GM21717 (cell line): ENCODE measurements around the gene C11orf65.
"Not testable (repeated sequence)": the region's sequence is repeated elsewhere in the genome, so short reads cannot be mapped to it uniquely, and the experiment has no call there.

Experiments
- ATAC-seq: cut with Tn5 transposase; IDR thresholded peaks from one replicate; pipeline ENCODE4 v1.9.1; 2021; ENCODE audit warnings: mild to moderate bottlenecking, moderate library complexity; ENCODE audit not compliant: unreplicated experiment

C11orf65 gene

DNA sequence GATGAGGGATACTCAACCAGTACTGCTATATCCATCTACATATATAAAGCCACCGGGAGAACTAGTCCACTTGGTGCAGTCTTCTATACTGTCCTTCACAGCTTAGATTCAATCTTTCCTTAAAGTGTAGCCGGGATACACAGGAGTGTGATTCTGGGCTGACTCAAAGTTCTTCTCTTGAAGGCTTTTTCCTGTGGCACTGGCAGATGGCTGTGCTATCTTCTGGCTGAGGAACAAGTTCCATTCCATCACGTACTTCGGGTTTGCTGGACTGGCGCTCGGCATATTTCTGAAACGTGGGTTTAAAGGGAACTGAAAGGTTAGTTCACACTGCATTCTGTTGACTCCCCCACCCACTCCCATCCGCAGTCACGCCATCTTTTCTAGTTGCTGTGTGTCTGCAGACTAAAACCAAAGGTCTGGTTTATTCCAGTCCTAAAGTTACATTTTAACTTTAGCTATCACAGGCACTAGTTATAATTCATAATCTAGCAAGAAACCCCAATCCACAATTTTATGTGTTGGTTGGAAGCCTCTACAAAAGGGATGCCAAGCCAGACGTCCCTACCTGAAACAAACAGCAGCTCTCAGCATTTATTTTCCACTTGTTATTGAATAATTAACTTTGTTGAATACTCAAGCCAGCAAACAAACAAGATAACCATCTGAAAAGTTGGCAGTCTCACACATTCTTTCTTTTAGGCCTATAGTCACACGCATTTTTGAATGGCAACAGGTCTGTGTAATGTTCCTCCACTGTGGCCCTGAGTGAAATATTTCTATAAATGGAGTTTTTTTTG is 7.5 kb upstream of the C11orf65 start:
- no peak for ATAC-seq

DNA sequence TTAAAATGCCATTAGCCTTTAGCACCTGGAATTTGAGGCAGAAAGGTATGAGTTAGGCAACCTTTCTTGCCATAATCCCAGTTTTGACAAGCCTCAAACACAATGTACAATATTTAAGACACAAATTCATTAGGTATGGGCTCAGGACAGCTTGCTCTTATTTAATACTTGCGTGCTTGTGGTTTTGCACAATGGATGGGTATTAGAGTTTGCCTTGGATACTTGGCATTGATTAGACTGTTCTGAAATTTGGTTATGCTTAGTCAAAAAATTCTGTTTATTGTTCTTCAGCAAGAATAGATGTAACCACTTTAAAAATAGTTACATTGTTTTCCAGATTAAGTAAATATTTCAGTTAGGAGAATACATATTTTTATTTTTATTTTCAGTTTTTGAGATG is 5.4 kb upstream of the C11orf65 start:
- ATAC-seq = no peak

DNA sequence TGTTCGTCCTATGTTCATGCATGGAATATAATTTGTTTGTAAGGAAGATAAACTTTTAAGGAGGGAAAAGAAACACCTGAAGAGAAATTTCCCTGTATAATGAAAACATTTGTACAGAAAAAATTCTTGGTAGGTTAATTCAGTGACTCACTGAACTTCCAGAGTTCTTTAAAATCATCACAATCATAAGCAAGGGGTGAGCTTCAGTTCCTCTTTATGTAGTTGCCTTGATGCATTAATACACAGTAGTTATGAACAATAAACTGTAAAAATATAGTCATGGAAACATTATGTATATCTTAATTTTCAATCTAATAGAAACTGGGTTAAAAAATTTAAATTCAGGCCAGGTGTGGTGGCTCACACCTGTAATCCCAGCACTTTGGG is 1.1 kb upstream of the C11orf65 start:
- no peak for ATAC-seq

DNA sequence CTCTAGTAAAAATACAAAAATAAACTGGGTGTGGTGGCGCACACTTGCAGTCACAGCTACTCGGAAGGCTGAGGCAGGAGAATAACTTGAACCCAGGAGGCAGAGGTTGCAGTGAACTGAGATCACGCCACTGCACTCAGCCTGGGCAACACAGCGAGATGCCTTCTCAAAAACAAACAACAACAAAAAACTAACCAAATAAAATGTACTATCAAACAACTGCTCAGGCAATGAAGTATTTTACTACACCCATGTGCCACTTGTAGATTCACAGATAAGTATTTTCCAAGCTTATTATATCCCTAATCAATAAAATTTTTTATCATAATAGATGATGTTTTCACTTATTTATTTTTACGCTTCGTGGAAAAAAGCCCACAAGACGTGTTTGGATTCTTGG is 924 bp downstream of the C11orf65 start:
- ATAC-seq = no peak

DNA sequence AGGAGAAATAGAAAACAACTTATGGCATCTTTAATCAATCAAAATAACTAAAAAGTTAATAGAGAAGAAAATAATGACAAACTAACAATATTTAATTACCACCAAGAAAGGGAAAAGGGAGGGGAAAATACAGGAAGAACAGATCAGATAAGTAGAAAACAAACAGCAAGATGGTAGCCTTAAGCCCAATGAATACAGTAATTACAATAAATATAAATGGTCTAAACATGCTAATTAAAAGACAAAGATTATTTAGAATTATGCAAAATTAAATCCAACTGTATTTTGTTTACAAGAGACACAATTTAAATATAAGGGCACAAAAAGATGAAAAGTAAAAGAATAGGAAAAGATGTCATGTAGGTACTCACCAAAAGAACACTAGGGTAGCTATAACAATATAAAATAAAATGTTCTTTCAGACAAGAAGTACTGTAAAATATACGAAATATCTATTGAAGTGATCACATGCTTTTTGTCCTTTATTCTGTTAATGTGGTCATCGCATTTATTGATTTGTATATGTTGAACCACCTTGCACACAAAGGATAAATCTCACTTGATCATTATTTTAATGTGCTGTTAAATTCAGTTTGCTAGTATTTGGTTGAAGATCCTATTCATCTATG is 14.0 kb downstream of the C11orf65 start:
- no peak for ATAC-seq

DNA sequence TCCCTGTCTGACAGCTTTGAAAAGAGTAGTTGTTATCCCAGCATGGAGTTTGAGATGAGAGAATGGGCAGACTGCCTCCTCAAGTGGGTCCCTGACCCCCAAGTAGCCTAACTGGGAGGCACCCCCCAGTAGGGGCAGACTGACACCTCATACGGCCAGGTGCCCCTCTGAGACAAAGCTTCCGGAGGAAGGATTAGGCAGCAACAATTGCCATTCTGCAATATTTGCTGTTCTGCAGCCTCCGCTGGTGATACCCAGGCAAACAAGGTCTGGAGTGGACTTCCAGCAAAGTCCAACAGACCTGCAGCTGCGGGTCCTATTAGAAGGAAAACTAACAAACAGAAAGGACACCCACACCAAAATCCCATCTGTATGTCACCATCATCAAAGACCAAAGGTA is 25.9 kb downstream of the C11orf65 start:
- ATAC-seq = not testable (repeated sequence)

DNA sequence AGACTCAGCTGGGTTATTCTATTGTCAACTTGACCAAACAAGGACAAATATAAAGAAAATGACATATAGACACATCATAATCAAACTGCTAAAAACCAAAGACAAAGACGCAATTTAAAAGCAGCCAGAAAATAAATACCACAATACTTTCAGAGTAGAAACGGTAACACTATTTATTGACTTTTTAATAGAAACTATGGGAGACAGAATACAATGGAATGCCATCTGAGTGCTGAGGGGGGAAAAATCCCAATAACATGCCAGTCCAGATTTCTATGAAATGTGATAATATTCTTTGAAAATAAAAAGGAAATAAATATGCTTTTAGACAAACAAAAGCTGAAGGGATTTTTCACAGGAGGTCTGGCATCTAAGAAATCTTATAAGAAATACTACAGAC is 30.7 kb downstream of the C11orf65 start:
- no peak for ATAC-seq

DNA sequence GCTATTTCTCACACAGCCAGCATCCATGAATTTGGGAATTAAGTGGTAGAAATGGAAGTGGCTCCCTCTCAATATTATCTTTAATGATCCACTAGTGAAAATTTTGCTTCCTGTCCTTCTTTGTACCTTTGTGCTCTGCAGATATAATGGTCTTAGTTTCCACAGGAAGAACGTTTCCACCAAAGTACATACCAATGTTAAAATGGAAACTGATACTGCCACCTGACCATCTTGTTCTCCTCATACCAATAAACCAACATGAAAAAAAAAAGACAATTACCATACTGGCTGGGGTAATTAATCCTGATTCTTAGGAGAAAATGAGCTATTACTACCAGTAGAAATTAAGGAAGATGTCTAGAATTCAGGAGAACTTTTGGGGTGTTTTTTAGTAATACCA is 32.3 kb downstream of the C11orf65 start:
- ATAC-seq = no peak

DNA sequence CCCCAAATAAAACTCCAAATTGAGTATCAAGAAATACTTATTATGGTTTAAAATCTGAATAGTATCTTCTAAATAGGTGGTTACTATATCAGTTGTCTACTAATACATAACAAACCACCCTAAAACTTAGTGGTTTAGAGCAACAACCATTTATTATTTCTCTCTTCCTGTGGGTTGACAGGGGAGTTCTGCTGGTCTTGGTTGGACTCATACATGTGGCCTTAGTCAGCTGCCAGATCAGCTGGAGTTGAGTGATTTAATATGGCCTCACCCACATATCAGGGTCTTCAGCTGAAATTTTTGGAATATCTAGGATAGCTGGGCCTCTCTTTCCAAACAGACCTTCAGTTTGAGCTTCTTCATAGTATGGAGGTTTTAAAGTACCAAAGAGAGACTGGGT is 34.5 kb downstream of the C11orf65 start:
- ATAC-seq = no peak

DNA sequence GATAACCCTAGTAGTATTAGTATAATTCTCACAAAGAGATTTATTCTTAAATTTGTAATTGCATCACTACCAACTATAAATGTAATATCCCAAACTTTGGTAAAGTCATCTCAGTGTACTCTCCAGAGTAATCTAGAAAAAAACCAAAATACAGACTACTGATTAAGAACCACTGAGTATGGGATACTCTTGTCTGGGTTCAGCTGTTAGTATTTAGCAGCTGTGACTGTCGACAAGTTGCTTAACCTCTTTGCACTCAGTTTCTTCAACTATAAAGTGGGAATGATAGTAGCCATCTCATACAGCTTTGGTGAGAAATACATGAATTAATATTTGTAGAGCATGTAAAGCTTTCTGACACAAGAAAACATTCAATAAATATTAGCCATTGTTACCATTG is 35.3 kb downstream of the C11orf65 start:
- no peak for ATAC-seq

DNA sequence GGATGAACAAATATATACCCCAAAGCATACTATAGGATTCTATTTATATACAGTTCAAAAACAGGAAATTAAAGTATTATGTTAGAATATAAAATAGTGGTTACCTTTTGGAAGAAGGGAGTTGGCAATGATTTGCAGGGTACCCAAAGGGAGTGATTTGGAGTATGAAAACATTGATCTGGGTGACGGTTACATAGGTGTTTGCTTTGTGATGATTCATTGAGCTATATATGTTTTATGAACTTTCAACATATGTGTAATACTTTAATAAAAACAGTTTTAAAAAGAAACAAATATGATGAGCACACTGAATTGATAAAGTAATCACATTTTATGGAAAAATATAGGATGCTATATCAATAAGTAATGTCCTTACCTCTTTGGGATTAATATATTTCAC is 36.0 kb downstream of the C11orf65 start:
- no peak for ATAC-seq

DNA sequence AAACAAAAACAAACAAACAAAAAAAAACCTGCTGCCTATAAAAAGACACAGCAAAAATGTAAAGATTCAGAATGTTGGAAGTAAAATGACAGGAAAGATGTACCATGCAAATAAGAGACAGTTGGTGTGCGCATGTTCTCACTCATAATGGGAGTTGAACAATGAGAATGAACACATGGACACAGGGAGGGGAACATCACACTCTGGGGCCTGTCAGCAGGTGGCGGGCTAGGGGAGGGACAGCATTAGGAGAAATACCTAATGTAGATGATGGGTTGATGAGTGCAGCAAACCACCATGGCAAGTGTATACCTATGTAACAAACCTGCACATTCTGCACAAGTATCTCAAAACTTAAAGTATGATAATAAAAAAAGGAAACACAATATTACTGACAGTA is 49.8 kb downstream of the C11orf65 start:
- ATAC-seq = not testable (repeated sequence)

DNA sequence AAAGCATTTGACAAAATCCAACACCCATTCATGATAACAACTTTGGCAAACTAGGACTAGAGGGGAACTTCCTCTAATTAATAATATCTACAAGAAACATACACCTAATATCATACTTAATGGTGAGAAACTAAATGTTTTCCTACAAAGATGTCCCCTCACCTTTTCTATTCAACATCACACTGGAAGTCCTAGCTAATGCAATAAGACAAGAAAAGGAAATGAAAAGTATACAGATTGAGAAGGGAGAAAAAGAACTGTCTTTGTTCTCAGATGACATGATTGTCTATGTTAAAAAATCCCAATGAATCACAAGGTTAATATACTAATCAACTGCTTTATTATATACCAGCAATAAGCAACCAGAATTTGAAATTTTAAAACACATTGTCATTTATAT is 52.4 kb downstream of the C11orf65 start:
- ATAC-seq = no peak

DNA sequence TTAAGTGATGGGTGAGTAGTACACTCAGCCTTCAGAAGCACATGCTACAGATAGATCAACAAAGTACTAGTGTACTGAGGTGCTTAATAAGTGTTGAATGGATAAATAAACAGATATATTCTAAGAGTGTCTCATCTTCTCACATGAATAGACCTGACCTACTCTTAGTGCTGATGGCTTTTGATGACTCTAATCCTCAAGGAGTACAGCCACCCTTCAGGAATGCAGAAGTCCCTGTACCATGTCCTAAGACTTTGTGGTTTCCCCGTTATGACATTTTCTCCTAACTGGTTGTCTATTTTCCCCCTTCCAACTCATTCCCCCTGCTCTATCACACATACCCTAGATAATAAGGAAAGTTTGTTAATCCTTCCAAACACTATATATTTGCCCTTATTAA is 61.6 kb downstream of the C11orf65 start:
- ATAC-seq = no peak

DNA sequence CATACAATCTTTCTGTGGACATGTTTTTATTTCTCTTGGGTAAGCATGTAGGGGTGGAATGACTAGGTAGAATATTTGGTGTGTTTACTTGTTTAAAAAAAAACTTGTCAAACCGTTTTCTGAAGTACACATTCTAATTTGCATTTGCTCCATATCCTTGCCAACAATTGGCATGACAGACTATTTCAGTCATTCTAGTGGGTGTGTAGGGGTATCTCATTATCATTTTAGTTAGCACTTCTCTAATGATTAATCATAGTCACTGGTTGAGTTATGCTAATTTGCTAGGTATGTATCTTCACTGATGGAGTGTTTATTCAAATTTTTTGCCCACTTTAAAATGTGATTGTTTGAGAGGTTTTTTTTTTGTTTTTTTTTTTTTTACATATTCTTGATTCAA is 64.3 kb downstream of the C11orf65 start:
- ATAC-seq = no peak

DNA sequence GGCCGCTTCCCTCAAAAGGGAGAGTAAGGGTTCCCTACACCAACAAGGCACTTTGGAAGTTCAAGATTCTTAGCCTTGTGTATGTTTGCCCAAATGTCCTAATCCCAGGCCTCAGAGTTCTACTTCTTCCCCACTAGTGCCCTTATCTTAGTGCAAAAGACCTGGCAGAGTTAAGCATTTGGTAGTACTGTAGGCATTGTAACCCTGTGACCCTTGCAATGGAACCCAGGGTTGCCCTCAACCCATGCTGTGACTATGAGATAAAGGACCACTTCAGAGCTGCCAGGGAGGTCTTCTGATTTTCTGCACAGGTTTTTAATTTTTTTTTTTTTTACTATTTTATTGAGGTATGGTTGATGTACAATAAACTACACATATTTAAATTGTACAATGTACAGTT is 65.1 kb downstream of the C11orf65 start:
- no peak for ATAC-seq

DNA sequence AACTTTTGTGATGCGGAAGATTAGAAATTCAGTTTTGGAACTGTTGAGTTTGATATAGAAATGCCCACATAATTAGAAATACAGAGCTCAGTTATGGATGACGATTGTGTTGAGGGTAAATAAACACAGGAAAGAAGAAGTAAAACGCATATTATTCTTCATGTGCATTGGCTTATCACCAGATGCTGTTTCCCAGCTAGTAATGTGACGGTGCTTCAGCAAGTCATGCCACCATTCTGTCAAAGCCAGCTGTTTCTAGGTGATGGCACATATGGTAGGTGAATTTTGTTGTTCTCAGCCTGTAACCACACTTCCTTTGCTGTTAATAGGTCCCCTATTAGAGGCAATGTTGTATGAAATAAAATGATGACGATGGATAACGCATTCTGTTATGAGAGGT is 68.9 kb downstream of the C11orf65 start:
- no peak for ATAC-seq

DNA sequence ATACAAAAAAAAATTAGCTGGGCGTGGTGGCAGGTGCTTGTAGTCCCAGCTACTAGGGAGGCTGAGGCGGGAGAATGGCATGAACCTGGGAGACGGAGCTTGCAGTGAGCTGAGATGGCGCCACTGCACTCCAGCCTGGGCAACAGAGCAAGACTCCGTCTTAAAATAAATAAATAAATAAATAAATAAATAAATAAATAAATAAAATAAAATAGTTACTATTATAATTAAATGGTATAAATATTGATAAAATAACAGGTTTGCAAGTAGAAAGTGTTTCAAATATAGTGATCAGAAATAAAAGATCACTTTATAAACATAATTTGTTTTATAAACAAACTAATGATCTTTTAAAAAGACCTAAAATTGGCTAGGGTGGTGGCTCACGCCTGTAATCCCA is 70.7 kb downstream of the C11orf65 start:
- not testable (repeated sequence) for ATAC-seq

DNA sequence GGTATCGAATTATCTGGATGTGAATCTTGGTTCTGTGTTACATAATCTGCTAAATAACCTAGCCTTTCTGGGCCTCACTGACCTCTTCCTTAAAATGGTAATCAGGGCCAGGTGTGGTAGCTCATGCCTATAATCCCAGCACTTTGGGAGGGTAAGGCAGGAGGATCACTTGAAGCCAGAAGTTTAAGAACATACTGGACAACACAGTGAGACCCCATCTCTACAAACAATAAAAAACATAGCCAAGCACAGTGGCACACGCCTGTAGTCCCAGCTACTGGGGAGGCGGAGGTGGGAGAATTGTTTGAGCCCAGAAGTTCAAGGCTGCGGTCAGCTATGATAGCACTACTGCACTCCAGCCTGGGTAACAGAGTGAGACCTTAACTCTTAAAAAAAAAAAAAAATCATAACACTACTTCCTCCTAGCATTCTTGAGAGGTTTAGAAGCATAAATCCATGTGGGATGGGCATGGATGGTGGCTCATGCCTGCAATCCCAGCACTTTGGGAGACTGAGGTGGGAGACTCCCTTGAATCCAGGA is 72.5 kb downstream of the C11orf65 start:
- ATAC-seq = no peak

DNA sequence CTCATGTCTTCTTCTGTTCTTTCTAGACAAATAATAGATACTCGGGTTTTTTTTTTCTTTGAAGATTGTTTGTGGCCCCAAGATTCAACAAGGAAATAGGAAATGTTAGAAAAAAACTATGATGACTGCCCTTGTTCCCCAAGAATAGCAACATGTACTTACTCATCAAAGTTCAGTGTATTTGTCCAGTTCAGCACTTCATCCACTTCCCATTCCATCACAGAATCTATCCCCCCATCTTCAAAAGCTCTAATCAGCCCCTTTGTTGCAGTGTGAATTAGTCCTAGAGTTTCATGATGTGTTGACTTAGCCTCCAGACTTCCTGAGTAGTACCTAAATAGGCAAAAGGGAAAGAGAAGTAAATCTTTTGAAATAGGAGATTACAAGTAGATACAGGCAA is 74.3 kb downstream of the C11orf65 start:
- no peak for ATAC-seq

DNA sequence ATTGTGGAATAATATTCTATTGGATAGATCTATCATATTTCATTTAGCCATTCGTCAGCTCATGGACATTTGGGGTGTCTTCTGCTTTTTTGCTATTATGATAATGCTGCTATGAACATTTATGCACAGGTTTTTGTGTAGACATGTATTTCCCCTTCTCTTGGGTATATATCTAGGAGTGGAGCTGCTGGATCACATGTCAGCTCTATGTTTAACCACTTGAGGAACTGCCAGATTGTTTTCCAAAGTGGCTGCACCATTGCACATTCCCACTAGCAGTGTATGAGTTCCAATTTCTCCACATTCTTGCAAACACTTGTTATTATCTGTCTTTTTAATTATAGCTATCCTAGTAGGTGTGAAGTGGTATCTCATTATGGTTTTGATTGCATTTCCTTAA is 75.0 kb downstream of the C11orf65 start:
- no peak for ATAC-seq

DNA sequence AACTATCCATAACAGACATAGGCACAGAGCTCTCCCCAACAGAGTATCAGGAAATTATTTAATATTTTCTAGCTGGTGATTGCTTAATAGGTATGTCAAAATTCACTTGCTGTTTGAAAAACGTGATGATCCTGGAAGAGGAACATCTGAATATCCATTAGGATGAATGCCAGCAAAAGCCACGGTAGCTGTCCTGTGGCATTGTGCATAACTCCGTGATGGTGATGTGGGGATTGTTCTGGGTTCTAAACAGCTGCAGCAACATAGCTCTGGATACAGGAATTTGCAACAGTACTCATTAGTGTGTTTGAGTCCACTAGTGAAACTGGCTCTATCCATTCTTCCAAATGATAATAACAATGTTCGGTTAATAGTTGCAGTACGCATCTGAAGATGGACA is 78.8 kb downstream of the C11orf65 start:
- ATAC-seq = no peak
